ENCODE measurements around the gene PHF19.

Gene PHF19

GRCh38 chr9:120911295-120911837 is 34.4 kb upstream of the PHF19 start:
- no peaks in the 10 kb centered on the region for H4K20me1 ChIP-seq (ENCODE audit: control insufficient read depth, insufficient read depth, low read depth, low read length)
- H3K9me2 ChIP-seq (replicated peaks; ENCODE audit: control insufficient read depth, low read length): no peaks in the 10 kb centered on the region
- H3K4me2 ChIP-seq (ENCODE audit: low read length): no peak overlapping the region
- no peaks in the 10 kb centered on the region for H3F3A ChIP-seq (ENCODE audit: control insufficient read depth, insufficient read depth)
- no peaks in the 10 kb centered on the region for H3K9me3 ChIP-seq (ENCODE audit: control insufficient read depth, insufficient read depth, low read length)
- peaks cover 16% of the 10 kb centered on the region for H3K36me3 ChIP-seq (ENCODE audit: control insufficient read depth, low read length)
- H3K79me2 ChIP-seq (ENCODE audit: control insufficient read depth, low read length): no peaks in the 10 kb centered on the region
- no peak for TF ChIP-seq CTCF (IDR thresholded peaks at IDR 0.05; ENCODE audit: low read depth, low read length, poor library complexity, severe bottlenecking)
- TF ChIP-seq EZH2phosphoT487 (IDR thresholded peaks at IDR 0.05; ENCODE audit: borderline replicate concordance, low read length): no peak
- H3K27me3 ChIP-seq (ENCODE audit: control insufficient read depth, low read length): no peaks in the 10 kb centered on the region
- peaks cover 11% of the 10 kb centered on the region for H3K4me1 ChIP-seq (ENCODE audit: control insufficient read depth, low read length)
- H3K27ac ChIP-seq (ENCODE audit: low read depth, low read length): no peak overlapping the region
- no peak overlapping the region for H3K4me3 ChIP-seq (ENCODE audit: low read length)

- no peaks in the 10 kb centered on the region for H4K20me1 ChIP-seq (ENCODE audit: control insufficient read depth, insufficient read depth, low read depth, low read length)
- H3K9me3 ChIP-seq (ENCODE audit: control insufficient read depth, insufficient read depth, low read length): no peaks in the 10 kb centered on the region
- peaks cover 12% of the 10 kb centered on the region for H3K4me1 ChIP-seq (ENCODE audit: control insufficient read depth, low read length)
- H3F3A ChIP-seq (ENCODE audit: control insufficient read depth, insufficient read depth): no peaks in the 10 kb centered on the region
- no peak overlapping the region for H3K4me2 ChIP-seq (ENCODE audit: low read length)
- no peaks in the 10 kb centered on the region for H3K27me3 ChIP-seq (ENCODE audit: control insufficient read depth, low read length)
- TF ChIP-seq EZH2phosphoT487 (IDR thresholded peaks at IDR 0.05; ENCODE audit: borderline replicate concordance, low read length) (no peak), CTCF (IDR thresholded peaks at IDR 0.05; ENCODE audit: low read depth, low read length, poor library complexity, severe bottlenecking) (no peak)
- no peaks in the 10 kb centered on the region for H3K79me2 ChIP-seq (ENCODE audit: control insufficient read depth, low read length)
- peaks cover 16% of the 10 kb centered on the region for H3K36me3 ChIP-seq (ENCODE audit: control insufficient read depth, low read length)
- H3K9me2 ChIP-seq (replicated peaks; ENCODE audit: control insufficient read depth, low read length): no peaks in the 10 kb centered on the region
- H3K4me3 ChIP-seq (ENCODE audit: low read length): no peak overlapping the region
- H3K27ac ChIP-seq (ENCODE audit: low read depth, low read length): no peak overlapping the region
These were observed 33.7 kb upstream of the PHF19 start for GRCh38 chr9:120910643-120911042.

DNA sequence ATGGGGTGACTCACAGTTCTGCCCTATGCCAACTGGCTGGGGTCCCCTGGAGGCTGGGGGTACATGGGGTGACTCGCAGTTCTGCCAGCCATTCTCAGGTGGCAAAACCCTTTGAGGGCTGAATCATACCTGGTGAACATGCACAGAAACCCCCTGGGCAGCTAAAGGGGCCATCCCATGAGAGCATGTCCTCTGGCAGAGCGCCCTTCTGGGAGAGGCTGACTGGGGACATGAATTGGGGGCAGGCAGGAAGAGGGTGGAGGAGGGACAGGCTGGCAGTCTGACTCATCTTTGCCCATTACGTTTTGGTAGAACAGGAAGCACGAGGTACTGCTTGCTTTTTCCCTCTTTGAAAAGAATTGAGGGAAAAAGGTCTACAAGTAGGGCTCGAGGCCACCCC is 32.9 kb upstream of the PHF19 start:
- no peaks in the 10 kb centered on the region for H3K27me3 ChIP-seq (ENCODE audit: control insufficient read depth, low read length)
- H3K27ac ChIP-seq (ENCODE audit: low read depth, low read length): no peak overlapping the region
- no peaks in the 10 kb centered on the region for H3K9me3 ChIP-seq (ENCODE audit: control insufficient read depth, insufficient read depth, low read length)
- TF ChIP-seq EZH2phosphoT487 (IDR thresholded peaks at IDR 0.05; ENCODE audit: borderline replicate concordance, low read length) (no peak), CTCF (IDR thresholded peaks at IDR 0.05; ENCODE audit: low read depth, low read length, poor library complexity, severe bottlenecking) (no peak)
- H3K36me3 ChIP-seq (ENCODE audit: control insufficient read depth, low read length): peaks cover 18% of the 10 kb centered on the region
- no peaks in the 10 kb centered on the region; the same call in 1 of the 2 replicates for H3K79me2 ChIP-seq (ENCODE audit: control insufficient read depth, low read length)
- no peaks in the 10 kb centered on the region for H3K9me2 ChIP-seq (replicated peaks; ENCODE audit: control insufficient read depth, low read length)
- no peak overlapping the region for H3K4me3 ChIP-seq (ENCODE audit: low read length)
- no peak overlapping the region for H3K4me2 ChIP-seq (ENCODE audit: low read length)
- H4K20me1 ChIP-seq (ENCODE audit: control insufficient read depth, insufficient read depth, low read depth, low read length): no peaks in the 10 kb centered on the region
- H3K4me1 ChIP-seq (ENCODE audit: control insufficient read depth, low read length): peaks cover 19% of the 10 kb centered on the region
- no peaks in the 10 kb centered on the region for H3F3A ChIP-seq (ENCODE audit: control insufficient read depth, insufficient read depth)

Data from DOHH2 (cell line).